HG02763 (cell line): Measurements from ENCODE around the gene EML5.
A peak's percentile ranks its signal among the peaks of the same experiment; 100 is the strongest.
"Not testable (repeated sequence)": the region's sequence is repeated elsewhere in the genome, so short reads cannot be mapped to it uniquely, and the experiment has no call there.

Experiments used
- ATAC-seq: cut with Tn5 transposase; IDR thresholded peaks from one replicate; pipeline ENCODE4 v1.9.1; 2021; ENCODE audit warnings: mild to moderate bottlenecking, moderate library complexity; ENCODE audit not compliant: unreplicated experiment

Gene EML5

GRCh38 chr14:88792473-88793258 is at the start of gene EML5:
Gene EML5, minus strand, starts transcription at chr14:88792953. Its CDS starts 450 bp downstream, at chr14:88792503.
- ATAC-seq: peak; percentile 84

GRCh38 chr14:88842414-88842813 is 49.7 kb upstream of the EML5 start:
- ATAC-seq: no peak

- ATAC-seq: no peak
Measured at GRCh38 chr14:88841741-88842140, 49.0 kb upstream of the EML5 start.

GRCh38 chr14:88840926-88841325 is 48.2 kb upstream of the EML5 start:
- ATAC-seq: no peak

GRCh38 chr14:88838015-88838414 is 45.3 kb upstream of the EML5 start:
- no peak for ATAC-seq

GRCh38 chr14:88837495-88837894 is 44.7 kb upstream of the EML5 start:
- ATAC-seq: no peak

GRCh38 chr14:88835661-88836060 is 42.9 kb upstream of the EML5 start:
- ATAC-seq: no peak

- ATAC-seq: no peak
Measured at GRCh38 chr14:88834883-88835431, 42.2 kb upstream of the EML5 start.

- no peak for ATAC-seq
Measured at GRCh38 chr14:88831284-88831683, 38.5 kb upstream of the EML5 start.

GRCh38 chr14:88829685-88830302 is 37.0 kb upstream of the EML5 start:
- no peak for ATAC-seq

- ATAC-seq: no peak
Measured at GRCh38 chr14:88829188-88829587, 36.4 kb upstream of the EML5 start.

GRCh38 chr14:88825503-88825902 is 32.8 kb upstream of the EML5 start:
- ATAC-seq: no peak

- ATAC-seq: no peak
Measured at GRCh38 chr14:88825078-88825458, 32.3 kb upstream of the EML5 start.

GRCh38 chr14:88824314-88825077 is 31.7 kb upstream of the EML5 start, which contains the start of gene TTC8:
Gene TTC8, plus strand, starts transcription at chr14:88824651. Its CDS starts 57 bp downstream, at chr14:88824708.
- peak; percentile 99 for ATAC-seq

GRCh38 chr14:88823968-88824313 is 31.2 kb upstream of the EML5 start:
- no peak for ATAC-seq

GRCh38 chr14:88821888-88822287 is 29.1 kb upstream of the EML5 start:
- no peak for ATAC-seq

- ATAC-seq: no peak
Measured at GRCh38 chr14:88821378-88821777, 28.6 kb upstream of the EML5 start.

GRCh38 chr14:88819674-88820073 is 26.9 kb upstream of the EML5 start:
- ATAC-seq: not testable (repeated sequence)

GRCh38 chr14:88818018-88818417 is 25.3 kb upstream of the EML5 start:
- ATAC-seq: no peak

GRCh38 chr14:88815980-88816379 is 23.2 kb upstream of the EML5 start:
- ATAC-seq: no peak

GRCh38 chr14:88808359-88808758 is 15.6 kb upstream of the EML5 start:
- no peak for ATAC-seq
